GM12874 (cell line): ENCODE results near the gene KRT7.
A peak's percentile ranks its signal among the peaks of the same experiment; 100 is the strongest.

ENCODE experiments used
- TF ChIP-seq, protein P1 (sequence below): IDR thresholded peaks from 2 replicates; pipeline ENCODE4 v1.5.1; 2011; ENCODE audit warnings: low read depth, mild to moderate bottlenecking, control low read depth, low read length, moderate library complexity; ENCODE audit not compliant: insufficient read depth

Gene KRT7

DNA sequence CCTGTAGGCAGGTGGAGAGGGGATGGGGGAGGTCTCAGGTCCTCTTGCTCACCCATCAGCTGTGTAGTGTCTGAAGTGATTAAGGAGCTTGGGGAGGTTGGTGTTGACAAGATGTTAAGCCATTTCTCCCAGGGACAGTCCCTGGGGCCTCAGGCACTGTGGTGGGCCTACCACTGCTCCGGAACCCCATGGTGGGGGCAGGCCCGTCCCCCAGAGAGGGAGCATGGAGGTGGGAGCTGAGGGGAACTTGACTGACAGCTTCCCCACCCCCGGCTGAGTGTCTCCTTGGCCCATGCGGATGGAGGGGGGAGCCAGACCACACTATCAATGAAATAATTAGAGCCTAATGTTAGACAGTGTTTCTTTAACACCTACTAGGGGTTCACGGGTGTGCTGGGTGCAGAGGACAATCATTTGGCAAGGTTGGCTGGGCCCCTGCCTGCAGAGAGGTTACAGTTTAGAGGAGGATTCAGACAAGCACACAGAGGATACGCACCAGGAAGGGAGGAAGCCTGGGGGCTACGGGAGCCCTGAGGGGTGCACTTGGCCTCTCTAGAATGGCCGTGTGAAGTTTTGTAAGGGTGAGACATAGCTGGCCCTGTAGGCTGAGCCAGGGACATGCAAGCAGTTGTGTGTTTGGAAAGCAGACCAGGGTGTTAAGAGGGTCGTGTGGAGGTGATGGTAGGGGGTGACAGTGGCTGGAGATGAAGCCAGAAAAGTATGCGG lies 22.0 kb upstream of the KRT7 start:
- TF ChIP-seq, protein P1, sequence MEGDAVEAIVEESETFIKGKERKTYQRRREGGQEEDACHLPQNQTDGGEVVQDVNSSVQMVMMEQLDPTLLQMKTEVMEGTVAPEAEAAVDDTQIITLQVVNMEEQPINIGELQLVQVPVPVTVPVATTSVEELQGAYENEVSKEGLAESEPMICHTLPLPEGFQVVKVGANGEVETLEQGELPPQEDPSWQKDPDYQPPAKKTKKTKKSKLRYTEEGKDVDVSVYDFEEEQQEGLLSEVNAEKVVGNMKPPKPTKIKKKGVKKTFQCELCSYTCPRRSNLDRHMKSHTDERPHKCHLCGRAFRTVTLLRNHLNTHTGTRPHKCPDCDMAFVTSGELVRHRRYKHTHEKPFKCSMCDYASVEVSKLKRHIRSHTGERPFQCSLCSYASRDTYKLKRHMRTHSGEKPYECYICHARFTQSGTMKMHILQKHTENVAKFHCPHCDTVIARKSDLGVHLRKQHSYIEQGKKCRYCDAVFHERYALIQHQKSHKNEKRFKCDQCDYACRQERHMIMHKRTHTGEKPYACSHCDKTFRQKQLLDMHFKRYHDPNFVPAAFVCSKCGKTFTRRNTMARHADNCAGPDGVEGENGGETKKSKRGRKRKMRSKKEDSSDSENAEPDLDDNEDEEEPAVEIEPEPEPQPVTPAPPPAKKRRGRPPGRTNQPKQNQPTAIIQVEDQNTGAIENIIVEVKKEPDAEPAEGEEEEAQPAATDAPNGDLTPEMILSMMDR: no peak

GRCh38 chr12:52211716-52212585 lies 21.1 kb upstream of the KRT7 start:
- TF ChIP-seq, protein P1: no peak

GRCh38 chr12:52212701-52213563 lies 20.1 kb upstream of the KRT7 start:
- TF ChIP-seq, protein P1: no peak

- TF ChIP-seq, protein P1: peak; percentile 95
These were observed 19.3 kb upstream of the KRT7 start for GRCh38 chr12:52213564-52214420.

DNA sequence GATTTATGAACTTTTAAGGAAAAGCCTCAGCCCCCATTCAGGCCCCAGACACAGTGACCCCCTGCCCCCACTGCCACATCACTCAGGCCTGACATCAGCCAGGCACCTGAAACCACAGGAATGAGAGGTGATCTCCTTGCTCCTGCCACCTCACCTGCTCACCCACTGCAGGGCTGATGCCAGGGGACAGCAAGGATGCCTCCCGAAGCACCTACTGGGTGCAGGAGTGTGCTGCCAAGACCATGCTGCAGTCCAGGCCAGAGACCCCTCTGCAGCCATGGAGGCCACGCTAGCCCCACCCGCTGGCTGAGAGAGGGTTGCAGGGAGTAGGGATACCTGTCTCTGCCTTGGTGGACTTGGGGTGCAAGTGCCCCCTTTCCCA lies 18.6 kb upstream of the KRT7 start:
- TF ChIP-seq, protein P1: no peak

GRCh38 chr12:52215587-52216031 lies 17.4 kb upstream of the KRT7 start:
- TF ChIP-seq, protein P1: no peak
